Activated CD4-positive, alpha-beta T cell treated with anti-CD3 and anti-CD28 coated beads, Interleukin-2, Interleukin-4, amounts not matched to agents 100 ng/mL and 50 ng/mL, durations not matched to agents 16 hours and 8 hours (primary cell): ENCODE measurements around the gene LUC7L3.

Source experiments
- DNase-seq: peaks from one replicate; pipeline ENCODE4 v3.0.0-alpha.2; 2020; ENCODE audit warnings: low spot score

LUC7L3 gene

DNA sequence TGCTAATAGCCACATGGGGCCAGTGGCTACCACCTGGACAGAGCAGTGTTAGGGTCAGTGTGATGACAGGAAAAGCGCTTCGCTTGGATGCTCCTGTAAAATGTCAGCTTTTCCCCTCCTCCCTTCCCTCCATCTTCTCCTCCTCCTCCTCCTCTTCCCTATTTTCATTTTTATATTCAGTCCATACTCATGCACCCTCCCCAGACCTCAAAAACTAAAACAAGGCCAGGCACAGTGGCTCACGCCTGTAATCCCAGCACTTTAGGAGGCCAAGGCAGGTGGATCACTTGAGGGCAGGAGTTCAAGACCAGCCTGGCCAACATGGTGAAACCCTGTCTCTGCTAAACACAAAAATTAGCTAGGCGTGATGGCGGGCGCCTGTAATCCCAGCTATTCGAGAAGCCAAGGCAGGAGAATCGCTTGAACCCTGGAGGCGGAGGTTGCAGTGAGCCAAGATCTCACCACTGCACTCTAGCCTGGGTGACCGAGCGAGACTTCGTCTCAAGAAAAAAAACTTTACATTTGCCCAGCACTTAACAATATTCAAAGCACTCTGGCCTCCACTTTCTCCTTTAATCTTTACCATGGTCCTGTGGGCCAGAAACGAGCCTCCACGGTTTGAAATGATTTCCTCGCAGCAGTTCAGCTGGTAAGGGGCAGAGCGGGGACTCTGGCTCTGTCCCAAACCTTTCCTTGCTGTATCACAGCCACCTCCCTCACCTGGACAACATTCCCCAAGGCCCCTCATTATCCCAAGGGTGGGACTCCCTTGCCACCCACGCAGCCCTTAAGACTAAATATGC is 33.5 kb upstream of the LUC7L3 start:
- no peak for DNase-seq

- no peak for DNase-seq
Measured at GRCh38 chr17:50686494-50687199, 32.8 kb upstream of the LUC7L3 start.

- no peak for DNase-seq
Measured at GRCh38 chr17:50687200-50688066, 32.0 kb upstream of the LUC7L3 start.

- DNase-seq: no peak
Measured at GRCh38 chr17:50688245-50688644, 31.2 kb upstream of the LUC7L3 start.

DNA sequence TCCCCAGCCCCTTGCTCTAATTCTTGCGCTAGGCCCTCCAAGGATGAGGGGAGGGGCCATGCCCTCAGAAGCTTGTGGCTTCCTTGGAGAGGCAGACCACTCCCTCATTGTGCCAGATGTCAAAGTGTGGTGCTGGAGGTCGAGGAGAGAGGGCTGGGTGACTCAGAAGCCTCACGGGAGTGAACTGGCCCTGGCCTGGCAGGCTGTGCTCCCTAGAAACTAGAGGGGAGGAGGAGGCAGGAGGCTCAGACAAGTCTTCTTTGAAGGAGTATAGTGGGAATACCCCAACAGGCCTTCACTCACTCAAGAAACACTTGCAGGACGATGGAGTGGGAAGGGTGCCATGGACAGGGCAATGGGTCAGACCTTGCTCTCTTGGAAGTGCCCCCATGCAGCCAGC is 30.2 kb upstream of the LUC7L3 start:
- no peak for DNase-seq

GRCh38 chr17:50689956-50690886 is 29.2 kb upstream of the LUC7L3 start:
- DNase-seq: no peak

GRCh38 chr17:50690887-50691549 is 28.4 kb upstream of the LUC7L3 start:
- DNase-seq: no peak

DNA sequence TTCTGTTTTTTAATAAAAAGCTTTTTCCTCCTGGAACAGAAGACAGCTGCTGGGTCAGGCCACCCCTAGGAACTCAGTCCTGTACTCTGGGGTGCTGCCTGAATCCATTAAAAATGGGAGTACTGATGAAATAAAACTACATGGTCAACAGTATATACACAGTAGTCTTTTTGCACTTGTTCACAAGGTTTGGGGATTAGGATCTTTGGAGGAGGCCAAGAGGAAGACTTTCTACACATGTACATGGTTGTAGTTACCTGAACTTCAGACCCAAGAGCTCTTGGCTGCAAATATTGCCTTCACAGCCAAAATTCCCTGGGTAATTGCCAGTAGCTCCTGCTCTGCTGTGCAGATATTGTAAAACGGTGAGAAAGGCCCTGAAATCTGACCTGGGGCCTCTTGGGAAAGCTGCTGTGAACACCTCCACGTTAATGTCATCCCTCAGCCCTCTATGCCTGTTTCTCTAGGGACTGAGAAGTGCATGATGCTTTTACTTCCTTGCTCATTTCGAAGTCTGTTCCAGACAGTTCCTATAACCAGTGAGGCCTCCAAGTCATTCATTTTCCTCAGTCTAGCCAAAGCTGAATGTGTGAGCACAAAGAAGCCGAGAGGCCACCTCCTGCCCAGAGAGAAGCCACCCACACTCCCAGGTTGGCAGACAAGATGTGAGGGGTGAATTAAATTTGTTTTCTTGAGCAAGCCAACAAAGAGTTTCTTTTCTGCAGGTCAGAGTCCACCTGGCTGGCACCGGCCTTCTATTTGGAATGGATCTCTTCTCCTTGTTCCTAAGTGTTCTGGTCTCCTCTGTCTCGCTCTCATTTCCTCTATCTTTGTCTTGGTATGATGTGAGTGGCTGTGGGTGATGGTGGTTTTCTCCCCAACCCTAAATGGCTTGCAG is 27.6 kb upstream of the LUC7L3 start:
- no peak for DNase-seq

DNA sequence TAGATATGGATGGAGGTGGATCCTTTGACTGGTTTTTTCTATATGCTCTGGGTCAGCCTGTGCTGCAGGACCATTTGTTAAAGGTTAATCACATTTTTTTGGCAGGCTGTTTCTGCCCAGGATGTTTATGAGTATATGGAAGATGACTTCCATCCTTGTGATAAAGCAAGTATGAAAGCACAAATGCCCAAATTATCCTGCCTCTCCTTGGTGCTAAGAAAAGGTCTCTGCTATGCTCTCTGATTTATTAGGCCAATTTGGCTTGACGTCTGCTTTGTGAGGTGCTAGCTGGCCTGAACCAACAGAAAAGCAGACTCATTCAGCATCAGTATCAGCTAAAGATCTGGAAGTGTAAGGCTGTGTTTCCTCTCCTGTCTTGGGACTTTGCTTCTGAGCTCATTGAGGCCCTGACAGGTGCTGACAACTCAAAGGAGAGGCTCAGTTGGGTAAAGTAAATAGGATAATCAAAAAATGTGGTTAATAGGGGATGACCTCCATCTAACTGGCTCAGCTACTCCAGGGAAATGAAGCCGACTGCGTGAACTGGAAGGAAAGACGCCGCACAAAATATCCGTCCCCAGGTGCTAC is 26.9 kb upstream of the LUC7L3 start:
- no peak for DNase-seq

DNA sequence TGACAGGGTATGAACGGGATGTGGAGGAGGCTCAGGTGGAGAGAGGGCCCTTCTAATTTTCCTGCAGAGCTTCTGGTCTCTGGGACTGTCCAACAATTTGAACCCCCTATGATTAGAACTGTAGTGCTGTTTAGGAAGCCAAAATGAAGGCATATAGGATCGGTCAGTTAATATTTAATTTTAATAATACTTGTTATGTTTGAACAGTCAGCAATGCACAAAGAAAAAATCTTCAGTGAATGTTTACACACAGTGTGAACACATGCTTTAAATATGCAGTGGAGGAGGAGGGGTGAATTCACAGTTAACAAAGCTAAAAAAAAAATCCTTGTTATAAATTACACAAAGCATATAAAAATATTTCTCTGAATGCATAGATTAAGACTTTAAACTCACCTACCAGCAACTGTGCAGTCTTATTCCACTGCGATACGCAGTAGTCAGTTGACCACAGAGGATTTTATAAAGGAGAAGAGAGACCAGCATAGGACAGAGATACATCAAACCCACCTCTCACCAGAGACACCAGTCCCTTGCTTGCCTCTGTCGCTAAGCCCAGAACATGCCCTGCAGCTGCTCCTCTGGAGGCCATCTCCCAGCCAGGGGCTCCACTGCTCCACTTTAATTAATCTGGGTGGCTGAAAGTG is 26.2 kb upstream of the LUC7L3 start:
- no peak for DNase-seq

DNA sequence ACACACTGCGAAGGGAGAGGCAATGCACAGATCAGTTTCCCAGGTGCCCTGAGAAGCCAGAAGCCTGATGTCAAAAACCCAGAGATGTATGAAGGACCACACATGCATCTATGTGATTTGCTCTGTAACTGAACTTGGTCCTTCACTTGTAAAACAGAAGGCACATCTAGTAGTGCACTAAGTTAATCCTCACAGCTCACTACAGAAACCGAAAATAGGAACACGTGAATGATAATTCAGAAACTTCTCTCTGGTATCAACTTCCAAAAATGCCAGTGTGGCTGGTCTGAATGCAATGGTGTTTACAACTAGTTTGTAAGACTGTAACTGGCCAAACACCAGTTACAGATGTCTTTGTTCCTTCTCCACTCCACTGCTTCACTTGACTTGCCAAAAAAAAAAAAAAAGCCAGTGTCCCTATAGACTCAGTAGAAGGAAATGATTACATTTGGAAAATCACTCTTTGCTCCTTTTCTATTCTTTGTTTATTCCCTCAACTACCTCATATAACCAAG is 23.0 kb upstream of the LUC7L3 start:
- no peak for DNase-seq

- no peak for DNase-seq
Measured at GRCh38 chr17:50697062-50697461, 22.3 kb upstream of the LUC7L3 start.

GRCh38 chr17:50697663-50698272 is 21.6 kb upstream of the LUC7L3 start:
- DNase-seq: no peak

DNA sequence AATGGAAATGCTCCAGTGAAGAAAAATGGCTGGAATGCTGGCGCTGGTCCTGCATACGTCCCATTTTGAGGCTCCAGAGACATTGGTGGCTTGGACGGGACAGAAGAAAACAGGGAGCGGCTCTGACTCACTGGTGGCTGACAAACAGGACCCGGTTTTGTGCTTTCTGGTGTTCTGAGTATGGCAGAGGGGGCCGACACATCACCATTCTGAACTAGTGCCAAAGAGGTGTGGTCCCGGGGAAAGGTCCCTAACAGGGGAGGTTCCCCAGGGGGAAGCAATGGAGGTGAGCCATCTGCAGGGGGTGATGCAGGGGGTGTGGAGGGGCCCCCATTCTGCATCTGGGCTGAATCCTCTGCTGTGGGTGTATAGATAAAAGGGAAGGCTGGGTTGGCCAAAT is 20.0 kb upstream of the LUC7L3 start:
- DNase-seq: no peak

GRCh38 chr17:50703162-50703561 is 16.2 kb upstream of the LUC7L3 start:
- no peak for DNase-seq

DNA sequence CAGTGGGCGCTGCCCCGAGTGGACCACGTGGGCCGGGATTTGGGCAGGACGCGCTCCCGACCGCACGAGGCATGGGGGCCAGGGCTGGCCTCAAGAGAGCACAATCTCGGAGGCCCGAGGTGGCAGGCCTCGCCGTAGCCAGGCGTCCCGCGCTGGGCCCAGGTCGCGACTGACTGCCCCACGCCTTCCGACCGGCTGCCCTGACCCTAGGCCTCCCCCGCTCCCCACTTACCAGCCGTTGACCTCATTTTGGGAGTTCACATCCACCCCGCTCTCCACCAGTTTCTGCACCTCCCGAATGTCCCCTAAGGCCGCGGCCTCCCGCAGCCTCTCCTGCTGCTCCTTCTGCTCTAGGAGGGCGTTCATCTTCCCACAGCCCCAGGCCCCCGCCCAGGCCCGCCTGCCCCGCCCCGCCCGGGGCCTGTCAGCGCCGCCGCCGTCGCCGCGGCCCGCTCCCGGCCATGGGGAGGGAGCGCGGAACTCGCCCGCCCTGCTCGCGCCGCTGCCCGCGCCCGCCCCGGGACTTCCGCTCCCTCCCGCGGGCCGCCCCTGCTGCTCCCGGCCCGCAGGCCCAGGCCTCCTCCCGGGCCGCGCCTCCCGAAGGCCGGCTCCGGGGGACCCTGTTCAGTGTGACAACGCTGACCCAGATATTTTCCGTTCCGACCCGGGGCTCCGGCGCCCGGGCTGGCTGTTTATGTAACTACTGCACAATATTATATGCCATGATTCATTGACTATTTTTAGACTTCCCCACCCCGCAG is 11.9 kb upstream of the LUC7L3 start, which contains the start of gene ANKRD40:
ANKRD40 (minus strand) TSS at position 626 of the 761 bp plus-strand sequence; CDS start at position 366, 260 bp downstream.
- DNase-seq: peak; percentile 93
